ENCODE measurements around the gene GRB14. TPM values are rescaled to one million over a fixed set of nuclear protein-coding genes. Genes with fewer than 3 reads are reported as not detected.
"Not testable (repeated sequence)": the region's sequence is repeated elsewhere in the genome, so short reads cannot be mapped to it uniquely, and the experiment has no call there.

Gene GRB14
- total RNA-seq, 2 donors from 2014 or later, result 1.7 to 2.0 TPM

- H3K27me3 ChIP-seq, result no peaks in the 10 kb centered on the region
- H3K9ac ChIP-seq (ENCODE audit: low read depth in 2 of 2, low read length in 2 of 2), result no peak overlapping the region
- no peak for TF ChIP-seq CTCF (IDR thresholded peaks at IDR 0.05)
- intact Hi-C loops (cut with DNase I), result no loop called here
- no peak for DNase-seq
- H3K9me3 ChIP-seq, result no peaks in the 10 kb centered on the region
- no peaks in the 10 kb centered on the region for H3K36me3 ChIP-seq
- no peak overlapping the region for H3K4me3 ChIP-seq
- H3K27ac ChIP-seq, result no peak overlapping the region
- H3K4me1 ChIP-seq, result no peaks in the 10 kb centered on the region
Observed at GRCh38 chr2:164644036-164644700, 22.9 kb upstream of the GRB14 start.

- intact Hi-C loops (cut with DNase I), result no loop called here
- no peak overlapping the region for H3K27ac ChIP-seq
- no peaks in the 10 kb centered on the region for H3K4me1 ChIP-seq
- H3K27me3 ChIP-seq, result no peaks in the 10 kb centered on the region
- no peaks in the 10 kb centered on the region for H3K36me3 ChIP-seq
- H3K9me3 ChIP-seq, result no peaks in the 10 kb centered on the region
- H3K9ac ChIP-seq (ENCODE audit: low read depth in 2 of 2, low read length in 2 of 2), result no peak overlapping the region
- TF ChIP-seq CTCF (IDR thresholded peaks at IDR 0.05), result no peak
- no peak overlapping the region for H3K4me3 ChIP-seq
- no peak for DNase-seq
Observed at GRCh38 chr2:164642946-164643555, 21.8 kb upstream of the GRB14 start.

GRCh38 chr2:164642268-164642667 lies 21.0 kb upstream of the GRB14 start:
- TF ChIP-seq CTCF (IDR thresholded peaks at IDR 0.05), result no peak
- Histone ChIP-seq H3K36me3 (no peaks in the 10 kb centered on the region), H3K27me3 (no peaks in the 10 kb centered on the region), H3K9ac (ENCODE audit: low read depth in 2 of 2, low read length in 2 of 2) (no peak overlapping the region), H3K9me3 (no peaks in the 10 kb centered on the region), H3K27ac (no peak overlapping the region), H3K4me1 (no peaks in the 10 kb centered on the region), H3K4me3 (no peak overlapping the region)
- DNase-seq, result no peak
- intact Hi-C loops (cut with DNase I), result no loop called here

- intact Hi-C loops (cut with DNase I); H3K36me3 ChIP-seq; H3K4me1 ChIP-seq; DNase-seq; H3K27ac ChIP-seq; H3K27me3 ChIP-seq; H3K4me3 ChIP-seq; H3K9ac ChIP-seq (ENCODE audit: low read depth in 2 of 2, low read length in 2 of 2); H3K9me3 ChIP-seq: not testable (repeated sequence)
Observed at GRCh38 chr2:164628319-164628718, 7.0 kb upstream of the GRB14 start.

- intact Hi-C loops (cut with DNase I), result no loop called here
- no peak for DNase-seq
- Histone ChIP-seq H3K4me3 (no peak overlapping the region), H3K9me3 (no peaks in the 10 kb centered on the region), H3K27me3 (no peaks in the 10 kb centered on the region), H3K36me3 (no peaks in the 10 kb centered on the region), H3K9ac (ENCODE audit: low read depth in 2 of 2, low read length in 2 of 2) (no peak overlapping the region), H3K4me1 (no peaks in the 10 kb centered on the region), H3K27ac (no peak overlapping the region)
- no peak for TF ChIP-seq CTCF (IDR thresholded peaks at IDR 0.05)
Observed at GRCh38 chr2:164625378-164625971, 4.2 kb upstream of the GRB14 start.

- Histone ChIP-seq H3K36me3 (no peaks in the 10 kb centered on the region), H3K4me1 (no peaks in the 10 kb centered on the region), H3K9ac (ENCODE audit: low read depth in 2 of 2, low read length in 2 of 2) (no peak overlapping the region), H3K27ac (no peak overlapping the region), H3K27me3 (no peaks in the 10 kb centered on the region), H3K9me3 (no peaks in the 10 kb centered on the region), H3K4me3 (no peak overlapping the region)
- intact Hi-C loops (cut with DNase I), result no loop called here
- no peak for TF ChIP-seq CTCF (IDR thresholded peaks at IDR 0.05)
- DNase-seq, result no peak
Observed at GRCh38 chr2:164624316-164624715, 3.0 kb upstream of the GRB14 start.

Data from colonic mucosa (tissue), 4 donors.